ENCODE measurements around the gene PCNA.
"Not testable (repeated sequence)": the region's sequence is repeated elsewhere in the genome, so short reads cannot be mapped to it uniquely, and the experiment has no call there.

PCNA gene

DNA sequence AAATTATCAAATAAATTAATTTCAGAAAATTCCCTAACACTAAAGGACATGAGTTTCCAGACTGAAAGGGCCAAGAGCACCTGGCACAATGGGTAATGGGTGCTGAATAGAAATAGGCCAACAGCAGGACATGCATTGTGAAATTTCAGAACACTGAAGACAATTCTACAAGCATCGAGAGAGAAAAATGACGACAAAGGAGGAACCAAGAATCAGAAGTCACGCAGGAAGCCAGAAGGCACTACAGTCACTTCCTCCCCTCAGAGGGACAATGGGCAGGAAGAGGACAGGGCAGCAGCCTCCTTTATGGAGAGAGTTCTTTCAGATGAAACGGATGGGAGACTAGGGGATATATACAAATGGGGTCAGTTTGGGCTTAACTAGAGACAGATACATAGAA is 29.6 kb downstream of the PCNA start:
- no peaks in the 10 kb centered on the region for H3K9me3 ChIP-seq (ENCODE audit: control insufficient read depth, low read length)
- no peak overlapping the region for H3K9ac ChIP-seq (ENCODE audit: low read length)
- no peaks in the 10 kb centered on the region for H3K4me1 ChIP-seq (ENCODE audit: control insufficient read depth, insufficient read depth, low read length)
- no peaks in the 10 kb centered on the region for H3K36me3 ChIP-seq (ENCODE audit: control insufficient read depth, insufficient read depth, low read length)
- H3K4me3 ChIP-seq (ENCODE audit: low read length): no peak overlapping the region
- H3K27me3 ChIP-seq (ENCODE audit: control insufficient read depth, insufficient read depth, low read length): no peaks in the 10 kb centered on the region

DNA sequence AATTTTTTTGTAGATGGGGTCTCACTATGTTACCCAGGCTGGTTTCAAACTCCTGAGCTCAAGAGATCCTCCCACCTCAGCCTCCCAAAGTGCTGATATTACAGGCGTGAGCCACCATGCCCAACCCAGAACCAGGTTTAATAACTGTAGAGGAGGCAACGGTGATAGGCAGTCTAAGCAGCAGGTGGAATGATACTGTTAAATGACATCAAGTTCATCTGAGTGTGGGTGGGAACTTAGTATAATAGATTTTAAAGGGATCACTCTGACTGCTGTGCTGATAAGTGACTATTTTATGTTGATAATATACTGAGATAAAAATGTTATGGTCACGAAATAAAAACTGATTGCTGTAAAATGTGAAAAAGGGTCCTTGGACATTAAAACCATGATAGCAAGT is 31.1 kb downstream of the PCNA start:
- H3K4me1 ChIP-seq (ENCODE audit: control insufficient read depth, insufficient read depth, low read length): no peaks in the 10 kb centered on the region

DNA sequence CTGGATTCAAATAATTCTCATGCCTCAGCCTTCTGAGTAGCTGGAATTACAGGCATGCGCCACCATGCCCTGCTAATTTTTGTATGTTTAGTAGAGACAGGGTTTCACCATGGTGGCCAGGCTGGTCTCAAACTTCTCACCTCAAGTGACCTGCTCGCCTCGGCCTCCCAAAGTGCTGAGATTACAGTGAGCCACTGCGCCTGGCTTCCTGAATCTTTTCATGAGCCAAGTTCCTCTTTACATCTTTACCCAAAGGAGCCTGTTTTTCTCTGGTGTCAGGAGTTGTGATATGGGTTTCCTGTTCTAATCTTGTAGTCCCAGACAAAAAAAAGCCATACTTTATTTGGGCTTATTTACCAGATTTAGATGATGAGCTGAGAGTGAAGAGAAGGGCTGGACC is 34.4 kb downstream of the PCNA start:
- H3K9me3 ChIP-seq (ENCODE audit: control insufficient read depth, low read length): no peaks in the 10 kb centered on the region
- no peak overlapping the region for H3K4me3 ChIP-seq (ENCODE audit: low read length)
- no peak overlapping the region for H3K9ac ChIP-seq (ENCODE audit: low read length)
- no peaks in the 10 kb centered on the region for H3K4me1 ChIP-seq (ENCODE audit: control insufficient read depth, insufficient read depth, low read length)
- H3K27me3 ChIP-seq (ENCODE audit: control insufficient read depth, insufficient read depth, low read length): no peaks in the 10 kb centered on the region
- no peaks in the 10 kb centered on the region for H3K36me3 ChIP-seq (ENCODE audit: control insufficient read depth, insufficient read depth, low read length)

More for the DNA sequence above, 31.1 kb downstream of the PCNA start:
- H3K9me3 ChIP-seq (ENCODE audit: control insufficient read depth, low read length): no peaks in the 10 kb centered on the region
- no peaks in the 10 kb centered on the region for H3K27me3 ChIP-seq (ENCODE audit: control insufficient read depth, insufficient read depth, low read length)
- H3K9ac ChIP-seq (ENCODE audit: low read length): no peak overlapping the region
- H3K4me3 ChIP-seq (ENCODE audit: low read length): no peak overlapping the region
- no peaks in the 10 kb centered on the region for H3K36me3 ChIP-seq (ENCODE audit: control insufficient read depth, insufficient read depth, low read length)

DNA sequence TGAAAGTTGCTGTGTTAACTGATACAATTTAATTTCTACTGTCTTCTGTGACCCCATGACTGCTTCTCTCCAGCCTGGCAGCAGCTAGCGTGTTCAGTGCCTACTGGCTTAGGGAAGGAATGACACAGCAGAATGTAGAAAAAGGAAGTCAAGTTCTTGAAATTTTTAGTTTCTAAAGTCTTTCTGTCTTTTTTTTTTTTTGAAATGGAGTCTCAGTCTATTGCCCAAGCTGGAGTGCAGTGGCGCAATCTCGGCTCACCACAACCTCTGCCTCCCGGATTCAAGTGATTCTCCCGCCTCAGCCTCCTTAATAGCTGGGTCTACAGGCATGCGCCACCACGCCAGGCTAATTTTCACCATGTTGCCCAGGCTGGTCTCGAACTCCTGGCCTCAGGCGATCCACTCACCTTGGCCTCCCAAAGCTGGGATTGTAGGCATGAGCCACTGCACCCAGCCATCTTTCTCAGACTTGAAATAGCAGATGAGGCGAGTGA is 39.3 kb downstream of the PCNA start:
- H3K36me3 ChIP-seq (ENCODE audit: control insufficient read depth, insufficient read depth, low read length): no peaks in the 10 kb centered on the region
- no peak overlapping the region for H3K9ac ChIP-seq (ENCODE audit: low read length)
- H3K4me1 ChIP-seq (ENCODE audit: control insufficient read depth, insufficient read depth, low read length): peaks cover 7% of the 10 kb centered on the region
- no peaks in the 10 kb centered on the region for H3K27me3 ChIP-seq (ENCODE audit: control insufficient read depth, insufficient read depth, low read length)
- no peaks in the 10 kb centered on the region for H3K9me3 ChIP-seq (ENCODE audit: control insufficient read depth, low read length)
- H3K4me3 ChIP-seq (ENCODE audit: low read length): no peak overlapping the region

DNA sequence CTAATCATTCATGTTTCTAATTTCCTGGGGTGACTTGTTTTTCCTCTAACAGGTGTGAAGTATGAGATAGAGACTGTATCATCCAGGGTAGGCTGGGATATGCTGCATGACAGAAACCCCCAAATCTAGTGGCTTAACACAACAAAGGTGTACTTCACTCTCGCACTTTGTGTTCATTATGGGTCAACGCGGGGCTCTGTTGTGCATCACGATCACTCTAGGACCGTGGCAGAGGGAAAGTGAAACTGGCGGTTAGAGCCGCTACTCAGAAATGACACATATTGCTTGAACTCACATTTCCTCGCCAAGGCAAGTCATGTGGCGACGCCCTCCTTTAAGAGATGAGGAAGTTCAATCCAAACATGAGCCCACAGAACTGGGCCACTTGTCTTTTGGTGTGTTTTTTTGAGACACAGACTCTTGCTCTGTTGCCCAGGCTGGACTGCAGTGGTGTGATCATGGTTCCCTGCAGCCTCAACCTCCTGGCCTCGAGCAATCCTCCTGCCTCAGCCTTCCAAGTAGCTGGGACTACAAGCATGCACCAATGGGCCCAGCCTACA is 41.3 kb downstream of the PCNA start:
- no peaks in the 10 kb centered on the region for H3K9me3 ChIP-seq (ENCODE audit: control insufficient read depth, low read length)
- no peaks in the 10 kb centered on the region for H3K36me3 ChIP-seq (ENCODE audit: control insufficient read depth, insufficient read depth, low read length)
- no peaks in the 10 kb centered on the region for H3K27me3 ChIP-seq (ENCODE audit: control insufficient read depth, insufficient read depth, low read length)
- H3K4me3 ChIP-seq (ENCODE audit: low read length): peak overlapping the region; percentile 12
- H3K4me1 ChIP-seq (ENCODE audit: control insufficient read depth, insufficient read depth, low read length): peaks cover 13% of the 10 kb centered on the region
- H3K9ac ChIP-seq (ENCODE audit: low read length): peak overlapping the region; percentile 64

DNA sequence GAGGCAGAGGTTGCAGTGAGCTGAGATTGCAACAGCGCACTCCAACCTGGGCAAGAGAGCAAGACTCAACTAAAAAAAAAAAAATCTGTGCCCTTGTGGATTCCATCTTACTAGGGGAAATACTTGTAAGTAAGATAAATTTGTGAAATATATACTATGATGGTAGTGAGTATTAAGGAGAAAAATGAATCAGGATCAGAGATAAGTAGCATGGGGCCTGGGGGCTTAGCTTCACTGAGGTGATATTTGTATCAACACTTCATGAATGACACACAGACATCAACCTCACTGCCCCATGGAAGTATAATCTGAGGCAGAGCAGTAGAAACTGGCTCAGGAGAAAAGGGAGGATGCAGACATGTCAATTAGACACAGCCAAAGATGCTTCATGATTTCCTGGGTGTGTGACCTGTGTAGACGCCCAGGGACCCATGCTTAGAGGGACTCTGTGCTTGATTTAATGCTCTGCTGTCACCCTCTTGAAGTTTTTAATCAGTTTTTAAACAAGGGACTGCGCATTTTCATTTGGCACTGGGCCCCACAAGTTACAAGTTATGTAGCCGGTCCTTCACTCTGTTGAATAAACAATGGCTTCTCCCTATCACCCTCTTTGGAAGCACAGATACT is 41.9 kb downstream of the PCNA start:
- Histone ChIP-seq H3K9me3 (ENCODE audit: control insufficient read depth, low read length) (no peaks in the 10 kb centered on the region), H3K27me3 (ENCODE audit: control insufficient read depth, insufficient read depth, low read length) (no peaks in the 10 kb centered on the region), H3K36me3 (ENCODE audit: control insufficient read depth, insufficient read depth, low read length) (no peaks in the 10 kb centered on the region), H3K4me1 (ENCODE audit: control insufficient read depth, insufficient read depth, low read length) (peaks cover 19% of the 10 kb centered on the region), H3K9ac (ENCODE audit: low read length) (peak overlapping the region; percentile 64), H3K4me3 (ENCODE audit: low read length) (peak overlapping the region; percentile 12)

DNA sequence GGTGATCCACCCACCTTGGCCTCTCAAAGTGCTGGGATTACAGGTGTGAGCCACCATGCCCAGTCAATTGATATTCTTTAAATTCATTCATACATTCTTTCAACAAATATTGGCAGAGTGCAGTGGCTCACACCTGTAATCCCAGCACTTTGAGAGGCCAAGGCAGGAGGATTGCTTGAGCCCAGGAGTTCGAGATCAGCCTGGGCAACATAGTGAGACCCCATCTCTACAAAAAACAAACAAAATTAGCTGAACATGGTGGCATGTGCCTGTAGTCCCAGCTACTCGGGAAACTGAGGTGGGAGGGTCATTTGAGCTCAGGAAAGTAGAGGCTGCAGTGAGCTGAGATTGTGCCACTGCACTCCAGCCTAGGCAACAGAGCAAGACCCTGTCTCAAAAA is 42.8 kb downstream of the PCNA start:
- H3K9me3 ChIP-seq (ENCODE audit: control insufficient read depth, low read length); H3K9ac ChIP-seq (ENCODE audit: low read length); H3K27me3 ChIP-seq (ENCODE audit: control insufficient read depth, insufficient read depth, low read length); H3K4me3 ChIP-seq (ENCODE audit: low read length); H3K36me3 ChIP-seq (ENCODE audit: control insufficient read depth, insufficient read depth, low read length): not testable (repeated sequence)
- H3K4me1 ChIP-seq (ENCODE audit: control insufficient read depth, insufficient read depth, low read length): peaks cover 22% of the 10 kb centered on the region

DNA sequence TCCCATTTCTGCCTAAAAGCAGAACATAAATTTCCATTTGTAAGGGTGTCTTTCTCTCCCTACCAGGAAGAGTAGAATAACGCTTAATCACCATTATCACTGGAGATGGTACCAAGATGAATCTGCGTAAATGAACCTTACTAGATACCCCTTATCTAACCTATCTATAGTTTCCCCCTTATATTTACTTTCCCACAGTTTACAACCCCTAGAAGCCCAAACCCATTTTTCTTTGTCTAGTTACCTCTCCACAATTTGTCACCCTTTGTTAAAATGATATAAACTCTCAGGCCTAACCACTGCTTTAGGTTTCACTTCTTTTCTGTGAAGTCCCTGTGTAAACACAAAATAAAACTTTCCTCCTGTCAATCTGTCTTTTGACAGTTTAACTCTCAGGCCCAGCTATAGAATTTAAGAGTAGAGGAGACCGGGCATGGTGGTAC is 45.5 kb downstream of the PCNA start:
- Histone ChIP-seq H3K4me1 (ENCODE audit: control insufficient read depth, insufficient read depth, low read length) (peaks cover 22% of the 10 kb centered on the region), H3K4me3 (ENCODE audit: low read length) (no peak overlapping the region), H3K36me3 (ENCODE audit: control insufficient read depth, insufficient read depth, low read length) (no peaks in the 10 kb centered on the region), H3K27me3 (ENCODE audit: control insufficient read depth, insufficient read depth, low read length) (no peaks in the 10 kb centered on the region), H3K9me3 (ENCODE audit: control insufficient read depth, low read length) (no peaks in the 10 kb centered on the region), H3K9ac (ENCODE audit: low read length) (no peak overlapping the region)

DNA sequence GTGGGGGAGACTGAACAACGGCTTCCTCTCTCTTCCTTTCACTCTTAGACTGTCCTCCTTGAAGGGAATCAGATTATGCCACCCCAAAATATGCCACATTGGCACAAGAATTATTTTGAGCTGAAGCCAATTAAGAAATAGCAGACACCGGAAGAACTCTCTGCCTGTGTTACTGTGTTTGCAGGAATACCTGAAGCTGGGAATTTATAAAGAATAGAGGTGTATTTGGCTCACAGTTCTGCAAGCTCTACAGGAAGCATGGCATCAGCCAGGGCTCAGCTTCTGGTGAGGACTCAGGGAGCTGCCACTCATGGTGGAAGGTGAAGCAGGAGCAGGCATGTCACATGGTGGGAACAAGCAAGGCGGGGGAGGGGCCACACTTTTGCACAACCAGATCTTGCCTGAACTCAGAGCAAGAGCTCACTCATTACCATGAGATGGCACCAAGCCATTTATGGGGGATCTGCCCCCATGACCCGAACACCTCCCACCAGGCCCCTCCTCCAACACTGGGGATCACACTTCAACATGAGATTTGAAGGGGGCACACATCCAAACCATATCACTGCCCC is 46.0 kb downstream of the PCNA start:
- no peaks in the 10 kb centered on the region for H3K9me3 ChIP-seq (ENCODE audit: control insufficient read depth, low read length)
- no peak overlapping the region for H3K9ac ChIP-seq (ENCODE audit: low read length)
- peaks cover 22% of the 10 kb centered on the region for H3K4me1 ChIP-seq (ENCODE audit: control insufficient read depth, insufficient read depth, low read length)
- no peaks in the 10 kb centered on the region for H3K27me3 ChIP-seq (ENCODE audit: control insufficient read depth, insufficient read depth, low read length)
- H3K4me3 ChIP-seq (ENCODE audit: low read length): no peak overlapping the region
- H3K36me3 ChIP-seq (ENCODE audit: control insufficient read depth, insufficient read depth, low read length): no peaks in the 10 kb centered on the region

DNA sequence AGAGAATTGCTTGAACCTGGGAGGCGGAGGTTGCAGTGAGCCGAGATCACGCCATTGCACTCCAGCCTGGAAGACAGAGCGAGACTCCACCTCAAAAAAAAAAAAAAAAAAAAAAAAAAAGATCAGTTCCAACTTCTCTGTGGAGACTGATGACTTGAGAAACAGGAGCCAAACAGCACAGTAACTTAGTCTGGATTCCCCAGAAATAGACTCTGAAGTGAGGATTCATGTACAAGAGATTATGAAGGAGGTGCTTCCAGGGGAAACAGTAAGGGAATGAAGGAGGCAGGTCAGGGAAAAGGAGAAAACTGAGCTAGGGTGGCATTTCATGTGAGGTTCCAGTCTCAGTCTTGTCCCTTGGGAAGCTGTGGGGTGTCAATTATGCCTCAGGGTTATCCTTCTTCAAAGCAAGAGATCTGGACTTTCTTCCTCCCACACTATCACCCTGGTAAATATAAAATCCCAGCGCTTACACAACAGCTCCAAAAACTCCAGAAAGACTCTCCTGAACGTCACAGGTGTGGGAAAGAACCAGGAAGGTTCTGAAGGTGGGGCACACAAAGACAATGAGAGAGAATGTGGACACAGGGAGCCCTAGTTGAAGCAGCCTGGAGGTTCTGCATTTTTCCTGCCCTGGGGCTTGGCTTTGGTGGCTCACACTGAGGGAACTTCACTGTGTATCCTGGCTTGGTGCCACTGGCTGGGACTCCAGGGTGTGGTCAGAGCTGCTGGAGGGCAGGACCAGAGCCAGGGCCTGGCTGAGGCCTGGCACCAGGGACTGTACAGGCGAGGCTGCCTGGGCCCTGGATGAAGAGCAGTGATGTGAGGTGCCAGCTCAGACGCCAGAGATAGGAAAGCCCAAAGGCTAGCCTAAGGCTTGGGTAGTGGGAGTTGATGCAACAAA is 46.8 kb downstream of the PCNA start:
- no peak overlapping the region for H3K4me3 ChIP-seq (ENCODE audit: low read length)
- no peaks in the 10 kb centered on the region for H3K27me3 ChIP-seq (ENCODE audit: control insufficient read depth, insufficient read depth, low read length)
- peak overlapping the region; percentile 53 for H3K9ac ChIP-seq (ENCODE audit: low read length)
- no peaks in the 10 kb centered on the region for H3K36me3 ChIP-seq (ENCODE audit: control insufficient read depth, insufficient read depth, low read length)
- peaks cover 18% of the 10 kb centered on the region for H3K4me1 ChIP-seq (ENCODE audit: control insufficient read depth, insufficient read depth, low read length)
- no peaks in the 10 kb centered on the region for H3K9me3 ChIP-seq (ENCODE audit: control insufficient read depth, low read length)

DNA sequence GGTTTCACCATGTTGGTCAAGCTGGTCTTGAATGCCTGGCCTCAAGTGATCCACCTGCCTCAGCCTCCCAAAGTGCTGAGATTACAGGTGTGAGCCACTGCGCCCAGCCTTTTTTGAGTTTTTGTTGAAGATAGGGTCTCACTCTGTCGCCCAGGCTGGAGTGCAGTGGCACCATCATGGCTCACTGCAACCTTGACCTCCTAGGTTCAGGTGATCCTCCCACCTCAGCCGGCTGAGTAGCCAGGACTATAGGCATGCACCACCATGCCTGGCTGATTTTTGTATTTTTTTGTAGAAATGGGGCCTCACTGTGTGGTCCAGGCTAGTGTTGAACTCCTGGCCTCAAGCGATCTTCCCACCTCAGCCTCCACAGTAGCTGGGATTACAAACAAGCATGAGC is 47.8 kb downstream of the PCNA start:
- H3K27me3 ChIP-seq (ENCODE audit: control insufficient read depth, insufficient read depth, low read length); H3K36me3 ChIP-seq (ENCODE audit: control insufficient read depth, insufficient read depth, low read length); H3K9ac ChIP-seq (ENCODE audit: low read length); H3K9me3 ChIP-seq (ENCODE audit: control insufficient read depth, low read length); H3K4me3 ChIP-seq (ENCODE audit: low read length): not testable (repeated sequence)
- peaks cover 15% of the 10 kb centered on the region for H3K4me1 ChIP-seq (ENCODE audit: control insufficient read depth, insufficient read depth, low read length)

DNA sequence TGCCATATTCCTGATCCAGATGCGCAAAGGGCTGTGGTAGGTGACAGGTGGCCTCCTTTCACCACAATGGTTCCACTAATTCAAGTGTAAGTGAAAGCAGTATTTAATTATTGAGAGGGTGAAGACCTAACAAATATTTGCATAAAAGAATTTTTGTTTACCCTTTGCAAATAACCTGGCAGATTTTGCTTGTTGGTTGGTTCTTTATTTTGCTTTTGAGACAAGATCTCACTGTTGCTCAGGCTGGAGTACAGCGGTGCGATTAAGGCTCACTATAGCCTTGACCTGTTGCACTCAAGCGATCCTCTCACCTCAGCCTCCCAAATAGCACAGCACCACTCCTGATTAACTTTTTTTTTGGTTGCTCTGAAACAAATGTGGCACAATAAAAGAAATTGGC is 49.2 kb downstream of the PCNA start:
- no peaks in the 10 kb centered on the region for H3K9me3 ChIP-seq (ENCODE audit: control insufficient read depth, low read length)
- H3K9ac ChIP-seq (ENCODE audit: low read length): no peak overlapping the region
- no peaks in the 10 kb centered on the region for H3K27me3 ChIP-seq (ENCODE audit: control insufficient read depth, insufficient read depth, low read length)
- H3K4me1 ChIP-seq (ENCODE audit: control insufficient read depth, insufficient read depth, low read length): peaks cover 19% of the 10 kb centered on the region
- no peaks in the 10 kb centered on the region for H3K36me3 ChIP-seq (ENCODE audit: control insufficient read depth, insufficient read depth, low read length)
- no peak overlapping the region for H3K4me3 ChIP-seq (ENCODE audit: low read length)

All from mucosa of stomach (tissue), 1 donor.